GM21423 (cell line): Measurements from ENCODE around the gene CBL.
A peak's percentile ranks its signal among the peaks of the same experiment; 100 is the strongest.
"Not testable (repeated sequence)": the region's sequence is repeated elsewhere in the genome, so short reads cannot be mapped to it uniquely, and the experiment has no call there.

ENCODE experiments used
- ATAC-seq: cut with Tn5 transposase; IDR thresholded peaks from one replicate; pipeline ENCODE4 v1.9.1; 2021; ENCODE audit warnings: mild to moderate bottlenecking, moderate library complexity; ENCODE audit not compliant: unreplicated experiment

The CBL gene

DNA sequence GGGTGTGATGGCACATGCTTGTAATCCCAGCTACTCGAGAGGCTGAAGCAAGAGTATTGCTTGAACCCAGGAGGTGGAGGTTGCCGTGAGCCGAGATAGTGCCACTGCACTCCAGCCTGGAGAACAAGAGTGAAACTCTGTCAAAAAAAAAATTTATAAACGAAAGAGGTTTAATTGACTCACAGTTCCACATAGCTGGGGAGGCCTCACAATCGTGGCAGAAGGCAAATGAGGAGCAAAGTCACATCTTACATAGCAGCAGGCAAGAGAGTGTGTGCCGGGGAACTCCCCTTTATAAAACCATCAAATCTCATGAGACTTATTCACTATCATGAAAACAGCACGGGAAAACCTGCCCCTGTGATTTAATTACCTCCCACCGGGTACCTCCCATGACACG lies 21.7 kb upstream of the CBL start:
- not testable (repeated sequence) for ATAC-seq

- ATAC-seq: no peak
Observed at GRCh38 chr11:119185981-119186634, 20.0 kb upstream of the CBL start.

DNA sequence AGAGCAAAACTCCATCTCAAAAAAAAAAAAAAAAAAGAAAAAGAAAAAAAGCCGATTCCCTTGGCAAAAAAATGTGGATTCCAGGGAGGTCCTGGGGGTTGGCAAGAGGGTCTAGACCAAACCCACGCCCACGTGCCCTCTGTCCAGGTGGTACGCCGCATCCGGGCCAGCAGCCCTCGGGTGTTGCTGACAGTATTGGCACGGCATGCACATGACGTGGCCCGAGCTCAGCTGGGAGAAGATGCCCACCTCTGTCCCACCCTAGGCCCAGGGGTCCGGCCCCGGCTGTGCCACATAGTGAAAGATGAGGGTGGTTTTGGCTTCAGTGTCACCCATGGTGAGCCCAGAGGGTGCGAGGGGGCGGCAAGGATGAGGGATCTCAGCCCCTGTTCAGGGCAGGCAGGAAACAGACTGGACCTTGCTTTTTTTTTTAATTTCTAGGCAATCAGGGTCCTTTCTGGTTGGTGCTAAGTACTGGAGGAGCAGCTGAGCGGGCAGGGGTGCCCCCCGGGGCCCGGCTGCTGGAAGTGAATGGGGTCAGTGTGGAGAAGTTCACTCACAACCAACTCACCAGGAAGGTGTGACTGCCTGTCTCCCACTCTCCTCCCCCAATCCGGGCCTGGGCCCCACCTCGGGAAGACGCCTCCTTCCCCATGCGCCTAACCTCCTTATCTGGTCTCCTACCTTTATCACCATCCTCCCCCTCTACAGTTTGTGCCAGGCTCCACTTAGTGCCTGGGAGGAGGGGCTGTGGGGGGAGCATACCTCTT lies 18.8 kb upstream of the CBL start:
- no peak for ATAC-seq

DNA sequence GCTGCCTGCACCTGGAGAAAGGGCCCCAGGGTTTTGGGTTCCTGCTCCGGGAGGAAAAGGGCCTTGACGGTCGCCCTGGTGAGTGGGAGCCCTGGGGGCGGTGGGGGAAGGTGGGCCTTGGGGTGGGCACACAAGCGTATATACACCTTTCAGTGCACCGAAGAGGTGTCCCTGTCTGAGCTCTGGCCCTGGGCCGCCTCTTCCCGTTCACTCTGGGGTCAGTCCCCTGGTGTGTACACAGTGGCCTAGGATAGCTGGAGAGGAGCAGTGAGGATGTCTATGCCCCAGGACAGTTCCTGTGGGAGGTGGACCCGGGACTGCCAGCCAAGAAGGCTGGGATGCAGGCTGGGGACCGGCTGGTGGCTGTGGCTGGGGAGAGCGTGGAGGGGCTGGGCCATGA lies 18.1 kb upstream of the CBL start:
- no peak for ATAC-seq

DNA sequence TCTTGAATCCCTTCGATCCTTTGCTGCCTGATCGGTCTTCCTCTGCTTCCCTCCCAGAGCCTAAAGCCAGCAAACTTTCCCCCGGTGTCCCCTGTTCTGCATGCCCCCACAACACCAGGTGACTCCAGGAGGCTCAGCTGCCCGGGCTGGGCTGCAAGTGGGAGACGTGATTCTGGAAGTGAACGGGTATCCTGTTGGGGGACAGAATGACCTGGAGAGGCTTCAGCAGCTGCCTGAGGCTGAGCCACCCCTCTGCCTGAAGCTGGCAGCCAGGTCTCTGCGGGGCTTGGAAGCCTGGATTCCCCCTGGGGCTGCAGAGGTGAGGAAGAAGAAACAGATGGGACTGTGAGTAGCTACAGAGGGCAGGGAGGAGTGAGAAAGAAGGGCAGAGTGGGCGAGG lies 17.3 kb upstream of the CBL start:
- ATAC-seq: no peak

DNA sequence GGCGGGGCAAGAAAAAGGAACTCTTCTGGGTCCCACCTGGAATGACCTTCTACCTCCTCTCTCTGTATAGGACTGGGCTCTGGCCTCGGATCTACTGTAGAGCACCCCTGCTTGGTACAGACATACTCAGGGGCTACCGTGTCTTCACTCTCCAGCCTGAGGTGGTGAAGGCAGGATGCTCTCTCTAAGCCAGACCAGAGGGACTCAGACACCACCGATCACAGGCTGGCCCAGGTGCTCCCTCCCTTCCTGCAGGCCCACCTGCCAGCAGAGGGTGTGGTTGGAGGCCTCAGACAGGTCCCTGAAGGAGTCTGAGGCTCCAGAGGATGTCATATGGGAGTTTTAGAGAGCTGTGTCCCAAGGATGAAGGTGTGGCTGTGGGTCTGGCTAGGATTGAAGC lies 16.7 kb upstream of the CBL start:
- no peak for ATAC-seq

DNA sequence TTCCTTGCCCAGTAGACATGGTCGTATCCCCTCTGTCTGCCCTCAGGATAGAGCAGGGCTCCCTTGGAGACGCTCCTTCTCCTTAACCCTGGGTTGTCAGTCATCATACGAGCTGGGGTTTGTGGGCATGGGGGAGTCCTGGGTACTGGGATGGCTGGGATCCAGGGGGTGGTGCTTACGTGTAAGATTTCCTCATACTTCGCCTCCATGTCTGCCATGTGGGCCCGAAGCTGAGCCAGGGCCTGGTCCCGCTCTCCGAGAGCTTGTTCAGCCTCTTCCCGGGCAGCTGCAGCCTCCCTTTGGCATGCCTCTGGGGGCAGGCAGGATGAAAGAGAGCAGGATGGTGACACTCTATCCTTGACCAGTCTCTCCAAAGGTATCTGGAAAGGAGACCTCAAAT lies 15.6 kb upstream of the CBL start:
- ATAC-seq: no peak

GRCh38 chr11:119191265-119191664 lies 14.9 kb upstream of the CBL start:
- not testable (repeated sequence) for ATAC-seq

- no peak for ATAC-seq
Observed at GRCh38 chr11:119192111-119192510, 14.0 kb upstream of the CBL start.

- no peak for ATAC-seq
Observed at GRCh38 chr11:119193001-119193400, 13.1 kb upstream of the CBL start.

DNA sequence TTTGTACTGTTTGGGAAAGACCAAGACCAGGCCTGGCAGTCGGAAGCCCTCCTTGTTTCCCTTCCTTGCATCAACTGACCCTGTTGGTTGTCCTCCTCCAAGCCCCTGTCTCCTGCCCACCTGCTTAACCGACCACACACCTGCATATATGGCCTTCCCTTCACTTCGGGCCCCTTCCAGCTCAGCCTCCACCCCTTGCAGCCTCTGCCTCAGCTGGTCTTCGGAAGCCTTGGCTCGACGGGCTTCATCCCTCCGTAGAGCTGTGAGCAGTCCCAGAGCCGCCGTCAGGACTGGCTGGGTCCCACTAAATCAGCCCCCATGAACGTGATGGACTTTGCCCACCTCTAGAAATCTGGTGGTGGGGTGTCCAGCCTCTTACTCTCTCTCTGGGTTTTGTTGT lies 12.5 kb upstream of the CBL start:
- ATAC-seq: no peak

- ATAC-seq: no peak
Observed at GRCh38 chr11:119194811-119195440, 11.2 kb upstream of the CBL start.

DNA sequence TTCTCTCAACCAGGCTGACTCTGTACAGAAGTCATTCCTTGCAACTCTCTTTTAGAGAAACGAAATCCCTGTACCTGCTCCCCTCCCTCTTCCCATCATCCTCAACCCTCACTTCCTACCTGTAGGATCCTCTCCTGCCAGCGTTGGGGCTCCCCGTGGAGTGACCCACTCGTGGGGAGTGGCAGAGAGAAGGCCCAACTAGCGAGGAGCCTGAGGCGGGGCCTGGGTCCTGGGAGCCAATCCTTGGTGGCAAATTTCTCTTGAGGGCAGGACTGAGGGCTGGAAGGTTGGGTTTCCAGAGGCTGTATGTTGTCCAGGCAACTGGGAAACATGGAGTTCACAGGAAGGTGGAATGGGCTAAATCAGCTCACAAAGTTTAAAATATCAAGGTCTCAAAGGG lies 10.5 kb upstream of the CBL start:
- no peak for ATAC-seq

DNA sequence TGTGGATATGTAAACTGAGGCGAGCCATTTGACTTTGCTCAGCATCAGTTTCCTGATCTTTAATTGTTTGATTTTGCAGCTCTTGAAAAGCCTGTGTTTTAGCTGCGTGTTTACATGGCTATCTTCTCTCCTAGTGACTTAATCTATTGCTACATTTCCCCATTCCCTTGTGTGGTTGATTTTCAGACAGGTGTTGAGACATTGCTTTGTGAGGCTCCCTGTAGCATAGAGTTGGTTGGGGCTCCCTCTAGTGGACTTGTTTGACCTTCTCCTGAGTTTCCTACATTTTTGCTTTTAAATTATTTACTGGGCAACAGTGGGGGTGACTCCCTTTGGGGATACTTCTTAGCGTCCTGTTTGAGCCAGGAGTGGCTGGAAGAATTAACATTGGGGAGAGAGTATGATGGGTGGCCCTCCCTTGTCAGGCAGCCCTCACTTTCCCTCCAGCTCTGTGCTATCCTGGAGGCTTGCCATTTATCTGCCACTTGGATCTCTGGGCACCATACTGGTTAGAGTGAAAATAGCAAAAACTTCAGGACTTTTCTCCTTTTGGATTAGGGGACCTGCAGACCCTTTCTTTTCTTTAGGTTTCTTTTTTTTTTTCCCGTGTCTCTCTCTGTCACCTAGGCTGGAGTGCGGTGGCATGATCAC lies 9.2 kb upstream of the CBL start:
- peak; percentile 78 for ATAC-seq

DNA sequence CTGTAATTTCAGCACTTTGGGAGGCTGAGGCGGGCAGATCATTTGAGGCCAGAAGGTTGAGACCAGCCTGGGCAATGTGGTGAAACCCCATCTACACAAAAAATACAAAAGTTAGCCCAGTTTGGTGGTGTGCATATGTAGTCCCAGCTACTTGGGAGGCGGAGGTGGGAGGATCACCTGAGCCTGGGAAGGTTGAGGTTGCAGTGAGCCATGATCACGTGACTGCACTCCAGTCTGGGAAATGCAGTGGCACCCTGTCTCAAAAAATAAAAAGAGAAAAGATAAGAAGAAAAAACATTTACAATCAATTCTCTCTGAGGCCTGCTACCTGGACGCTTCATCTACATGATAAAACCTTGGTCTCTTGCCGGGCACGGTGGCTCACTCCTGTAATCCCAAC lies 7.2 kb upstream of the CBL start:
- ATAC-seq: no peak

GRCh38 chr11:119201236-119201635 lies 4.9 kb upstream of the CBL start:
- not testable (repeated sequence) for ATAC-seq

DNA sequence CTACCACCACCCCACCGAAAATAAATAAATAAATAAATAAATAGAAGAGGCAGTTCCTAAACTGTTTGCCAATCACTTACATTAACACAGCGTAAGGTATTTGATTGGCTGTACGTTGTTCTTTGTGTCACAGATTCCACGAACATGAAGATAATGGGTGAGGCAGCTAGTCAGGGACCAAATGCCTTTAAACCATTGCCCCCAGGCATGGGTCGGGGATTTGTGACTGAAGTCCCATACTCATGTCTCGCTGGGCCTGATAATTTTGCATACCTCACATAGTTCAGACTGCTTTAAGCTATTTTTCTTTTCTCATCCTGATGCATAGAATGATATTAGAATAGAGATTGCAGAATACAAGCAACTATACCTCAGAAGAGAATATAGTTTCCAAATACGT lies 3.6 kb upstream of the CBL start:
- no peak for ATAC-seq

- no peak for ATAC-seq
Observed at GRCh38 chr11:119204066-119204465, 2.1 kb upstream of the CBL start.

DNA sequence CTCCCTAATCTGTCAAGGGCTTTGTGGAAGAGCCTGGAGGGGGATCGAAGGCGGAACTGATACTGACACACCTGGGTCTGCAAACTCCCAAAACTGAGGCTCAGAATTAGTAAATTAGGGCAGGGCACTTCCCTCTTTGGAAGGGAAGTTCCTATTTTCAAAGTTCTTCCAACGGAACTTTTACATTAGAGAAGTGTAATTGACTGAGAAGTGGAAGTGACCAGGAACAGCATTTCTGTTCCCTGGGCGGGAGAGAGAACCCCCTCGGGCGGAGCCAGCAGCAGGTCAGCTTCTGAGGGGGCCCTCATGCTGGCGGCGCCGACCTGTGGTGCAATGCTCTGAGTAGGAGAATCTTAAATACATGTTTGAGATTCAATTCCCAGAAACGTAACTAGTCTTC lies 1.1 kb upstream of the CBL start:
- ATAC-seq: no peak

DNA sequence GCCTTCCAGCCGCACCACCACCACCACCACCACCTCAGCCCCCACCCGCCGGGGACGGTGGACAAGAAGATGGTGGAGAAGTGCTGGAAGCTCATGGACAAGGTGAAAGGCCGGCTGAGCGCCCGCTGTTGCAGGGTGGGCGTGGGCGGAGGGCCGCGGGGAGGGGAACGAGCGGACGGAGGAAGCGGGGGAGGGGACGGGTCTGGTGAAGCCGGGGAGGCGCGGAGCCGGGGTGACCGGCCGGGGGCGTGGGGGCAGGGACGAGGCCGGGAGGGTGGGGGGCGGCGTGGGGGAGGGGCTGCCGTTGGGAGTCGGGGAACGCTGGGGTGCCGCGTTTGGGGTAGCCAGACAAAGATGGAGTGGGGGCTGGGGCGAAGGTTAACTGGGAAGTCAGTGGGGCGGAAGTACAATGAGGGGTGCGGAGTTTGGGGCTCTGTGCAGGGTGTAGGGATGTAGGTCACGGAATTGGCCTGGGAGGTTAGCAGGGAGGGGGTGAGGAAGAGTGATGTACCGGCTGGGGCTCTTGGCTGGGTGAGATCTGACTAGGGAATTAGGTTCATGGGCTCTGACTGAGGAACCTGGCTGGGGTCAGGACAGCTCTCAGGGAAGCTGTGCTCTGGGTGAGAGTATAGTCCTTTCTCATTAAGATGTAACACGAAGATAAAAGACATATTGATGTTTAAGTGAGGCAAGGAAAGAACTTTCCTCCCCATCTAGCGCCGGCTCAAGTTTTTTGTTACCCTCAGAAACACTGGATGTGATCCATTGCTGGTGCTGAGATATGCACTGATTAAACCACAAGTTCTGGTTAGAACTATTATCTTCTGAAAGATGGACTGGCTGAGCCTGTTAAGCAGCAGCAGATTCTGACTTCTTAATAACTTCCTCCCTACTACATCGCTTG lies 624 bp downstream of the CBL start:
- ATAC-seq: peak; percentile 19
